Measurements from ENCODE around the gene SNX1. TPM values are rescaled to one million over a fixed set of nuclear protein-coding genes. Genes with fewer than 3 reads are reported as not detected.

SNX1 gene
- total and polyA plus RNA-seq, 2 of the 13 experiments (the other 11 are each of a cell fraction or from before 2014, with no cell fraction given), result 29.3 to 60.1 TPM

DNA sequence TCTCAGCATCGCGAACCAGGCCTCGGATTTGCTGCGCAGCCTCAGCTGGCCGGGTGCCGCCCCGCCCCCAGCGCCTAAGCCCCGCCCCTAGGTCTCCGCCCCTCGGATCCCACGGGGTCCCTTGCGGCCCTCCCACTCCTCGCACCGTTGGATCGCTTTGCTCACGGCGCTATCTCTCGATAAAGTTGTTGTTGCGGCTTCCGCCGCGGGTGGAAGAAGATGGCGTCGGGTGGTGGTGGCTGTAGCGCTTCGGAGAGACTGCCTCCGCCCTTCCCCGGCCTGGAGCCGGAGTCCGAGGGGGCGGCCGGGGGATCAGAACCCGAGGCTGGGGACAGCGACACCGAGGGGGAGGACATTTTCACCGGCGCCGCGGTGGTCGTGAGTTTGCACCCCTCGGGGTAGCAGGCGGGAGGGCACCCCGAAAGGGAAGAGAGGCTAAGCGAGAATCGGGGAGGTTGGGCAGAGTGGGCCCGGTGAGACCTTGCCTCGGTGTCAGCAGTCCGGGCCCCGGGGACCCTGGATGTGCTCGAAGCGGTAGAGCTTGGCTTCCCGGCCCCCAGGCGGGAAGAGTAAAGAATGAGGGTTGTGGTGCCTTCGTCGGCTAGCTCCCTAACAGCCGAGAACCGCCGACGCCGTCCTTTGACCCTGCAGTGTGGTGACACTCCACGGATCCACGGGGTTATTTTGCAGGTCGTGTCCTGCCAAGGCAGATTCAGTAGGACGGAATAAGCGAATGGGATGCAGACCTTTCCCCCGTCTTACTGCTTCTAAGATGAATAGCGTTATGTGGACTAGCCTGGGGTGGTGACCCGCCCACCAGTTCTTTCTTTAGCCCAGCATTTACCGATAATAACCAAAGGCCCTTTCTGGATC lies at the start of gene SNX1 (continued):
- TF ChIP-seq HMG20B (CRISPR knock-in tag; conservative IDR thresholded peaks at IDR 0.05) (0 out of 2 replicates have a peak, but pooled peaks have one; percentile 51), NFE2L2 (IDR thresholded peaks at IDR 0.05; ENCODE audit: low read length) (no peak), PITX1 (CRISPR knock-in tag; IDR thresholded peaks at IDR 0.05) (peak; percentile 31), ZKSCAN1 (IDR thresholded peaks at IDR 0.05; ENCODE audit: low read length) (peak; percentile 70; the same call in 1 of the 2 replicates), SMAD1 (CRISPR knock-in tag; IDR thresholded peaks at IDR 0.05; ENCODE audit: borderline replicate concordance, low read depth) (no peak), SRF (IDR thresholded peaks at IDR 0.05; ENCODE audit: low read depth, low read length) (peak; percentile 38; the same call in 1 of the 2 replicates), CEBPG (CRISPR knock-in tag; IDR thresholded peaks at IDR 0.05) (peak; percentile 56; the same call in 1 of the 2 replicates), TOE1 (CRISPR knock-in tag; IDR thresholded peaks at IDR 0.05) (peak; percentile 59; the same call in 1 of the 2 replicates), ZNF7 (CRISPR knock-in tag; IDR thresholded peaks at IDR 0.05) (0 out of 2 replicates have a peak, but pooled peaks have one; percentile 53), DMAP1 (CRISPR knock-in tag; IDR thresholded peaks at IDR 0.05) (peak; percentile 64), HOXA3 (CRISPR knock-in tag; IDR thresholded peaks at IDR 0.05) (peak; percentile 93), TGIF2 (CRISPR knock-in tag; IDR thresholded peaks at IDR 0.05) (peak; percentile 92), ZBTB42 (CRISPR knock-in tag; IDR thresholded peaks at IDR 0.05) (0 out of 2 replicates have a peak, but pooled peaks have one; percentile 56), ZNF225 (CRISPR knock-in tag; IDR thresholded peaks at IDR 0.05) (0 out of 2 replicates have a peak, but pooled peaks have one; percentile 46), SAP130 (CRISPR knock-in tag; IDR thresholded peaks at IDR 0.05; ENCODE audit: low read depth) (peak; percentile 97), ZKSCAN5 (CRISPR knock-in tag; IDR thresholded peaks at IDR 0.05) (no peak), EZH2 (conservative IDR thresholded peaks at IDR 0.05; ENCODE audit: low read depth, low read length) (no peak), HMG20A (CRISPR knock-in tag; IDR thresholded peaks at IDR 0.05; ENCODE audit: borderline replicate concordance) (peak; percentile 18; the same call in 1 of the 2 replicates), GZF1 (CRISPR knock-in tag; IDR thresholded peaks at IDR 0.05) (0 out of 2 replicates have a peak, but pooled peaks have one; percentile 31), SKI (IDR thresholded peaks at IDR 0.05; ENCODE audit: partially characterized antibody) (peak; percentile 12), ZFP90 (CRISPR knock-in tag; IDR thresholded peaks at IDR 0.05; ENCODE audit: borderline replicate concordance) (0 out of 2 replicates have a peak, but pooled peaks have one; percentile 6), SIN3B (IDR thresholded peaks at IDR 0.05; ENCODE audit: low read length) (peak; percentile 88), POLR2AphosphoS5 (IDR thresholded peaks at IDR 0.05; ENCODE audit: low read depth, low read length) (peak; percentile 90), PHF20 (CRISPR knock-in tag; IDR thresholded peaks at IDR 0.05) (peak; percentile 81), SOX13 (IDR thresholded peaks at IDR 0.05) (no peak), SOX13 (CRISPR knock-in tag; conservative IDR thresholded peaks at IDR 0.05 in 1 of 2, IDR thresholded peaks at IDR 0.05 in 1 of 2) (peak in 1 of 2 experiments; percentile 31; a peak in 1 of 4 replicates), EED (CRISPR knock-in tag; IDR thresholded peaks at IDR 0.05) (peak; percentile 74; the same call in 1 of the 2 replicates), FOXA3 (CRISPR knock-in tag; IDR thresholded peaks at IDR 0.05) (peak; percentile 70; the same call in 1 of the 2 replicates)
- TF ChIP-seq, protein P1, sequence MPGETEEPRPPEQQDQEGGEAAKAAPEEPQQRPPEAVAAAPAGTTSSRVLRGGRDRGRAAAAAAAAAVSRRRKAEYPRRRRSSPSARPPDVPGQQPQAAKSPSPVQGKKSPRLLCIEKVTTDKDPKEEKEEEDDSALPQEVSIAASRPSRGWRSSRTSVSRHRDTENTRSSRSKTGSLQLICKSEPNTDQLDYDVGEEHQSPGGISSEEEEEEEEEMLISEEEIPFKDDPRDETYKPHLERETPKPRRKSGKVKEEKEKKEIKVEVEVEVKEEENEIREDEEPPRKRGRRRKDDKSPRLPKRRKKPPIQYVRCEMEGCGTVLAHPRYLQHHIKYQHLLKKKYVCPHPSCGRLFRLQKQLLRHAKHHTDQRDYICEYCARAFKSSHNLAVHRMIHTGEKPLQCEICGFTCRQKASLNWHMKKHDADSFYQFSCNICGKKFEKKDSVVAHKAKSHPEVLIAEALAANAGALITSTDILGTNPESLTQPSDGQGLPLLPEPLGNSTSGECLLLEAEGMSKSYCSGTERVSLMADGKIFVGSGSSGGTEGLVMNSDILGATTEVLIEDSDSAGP (CRISPR knock-in tag; IDR thresholded peaks at IDR 0.05; ENCODE audit: borderline replicate concordance), result peak; percentile 86; the same call in 1 of the 2 replicates
- TF ChIP-seq, protein P2, sequence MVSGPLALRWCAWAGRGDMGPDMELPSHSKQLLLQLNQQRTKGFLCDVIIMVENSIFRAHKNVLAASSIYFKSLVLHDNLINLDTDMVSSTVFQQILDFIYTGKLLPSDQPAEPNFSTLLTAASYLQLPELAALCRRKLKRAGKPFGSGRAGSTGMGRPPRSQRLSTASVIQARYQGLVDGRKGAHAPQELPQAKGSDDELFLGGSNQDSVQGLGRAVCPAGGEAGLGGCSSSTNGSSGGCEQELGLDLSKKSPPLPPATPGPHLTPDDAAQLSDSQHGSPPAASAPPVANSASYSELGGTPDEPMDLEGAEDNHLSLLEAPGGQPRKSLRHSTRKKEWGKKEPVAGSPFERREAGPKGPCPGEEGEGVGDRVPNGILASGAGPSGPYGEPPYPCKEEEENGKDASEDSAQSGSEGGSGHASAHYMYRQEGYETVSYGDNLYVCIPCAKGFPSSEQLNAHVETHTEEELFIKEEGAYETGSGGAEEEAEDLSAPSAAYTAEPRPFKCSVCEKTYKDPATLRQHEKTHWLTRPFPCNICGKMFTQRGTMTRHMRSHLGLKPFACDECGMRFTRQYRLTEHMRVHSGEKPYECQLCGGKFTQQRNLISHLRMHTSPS (CRISPR knock-in tag; IDR thresholded peaks at IDR 0.05; ENCODE audit: low read depth), result no peak

Measured in HepG2 (cell line).